GM23248 (cell line): ENCODE data around the gene MACROD2.

Experiments
- EZH2 ChIP-seq: fragments of 200-600 bp; sonication (generic); IDR thresholded peaks from 2 replicates; pipeline ENCODE4 v1.6.1; 2018; ENCODE audit warnings: antibody characterized with exemption, mild to moderate bottlenecking; ENCODE audit not compliant: insufficient read depth, poor library complexity, severe bottlenecking
- EZH2phosphoT487 ChIP-seq: fragments of 200-600 bp; sonication (generic); IDR thresholded peaks from 2 replicates; pipeline ENCODE4 v1.6.1; 2018; ENCODE audit warnings: antibody characterized with exemption, moderate library complexity, mild to moderate bottlenecking, low read depth; ENCODE audit not compliant: insufficient read depth

DNA sequence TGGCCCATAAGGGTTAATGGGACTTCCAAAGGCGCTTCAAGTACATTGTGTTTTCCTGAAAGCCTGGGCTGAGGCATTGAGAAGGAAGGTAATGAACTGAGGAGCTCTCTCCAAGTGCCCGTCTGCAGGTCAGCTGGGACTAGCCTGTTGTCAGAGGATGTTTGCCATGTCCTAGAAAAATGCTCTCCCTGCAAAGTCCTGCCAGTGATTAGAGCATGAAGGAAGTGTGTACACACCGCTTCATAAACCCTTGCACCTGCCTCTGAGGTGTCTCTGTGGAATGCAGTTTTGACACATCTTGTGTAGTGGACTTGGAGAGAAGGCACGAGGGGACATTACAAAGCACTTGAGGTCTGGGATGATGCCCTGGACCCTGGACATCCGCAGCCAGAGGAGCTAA, 2071.3 kb downstream of the MACROD2 start:
- TF ChIP-seq EZH2: no peak
- TF ChIP-seq EZH2phosphoT487: no peak
